Parathyroid adenoma (tissue), 2 donors: ENCODE data around the gene FHOD3.

Source experiments
- H2AFZ ChIP-seq: fragments of 300-600 bp; sonication (generic); one replicate; pipeline ENCODE4 v1.7.0; 2017; ENCODE audit warnings: antibody characterized with exemption, mild to moderate bottlenecking
- H3K27ac ChIP-seq: fragments of 300-600 bp; sonication (generic); one replicate; pipeline ENCODE4 v1.7.0; 2017
- H3K27me3 ChIP-seq: fragments of 300-600 bp; sonication (generic); one replicate; pipeline ENCODE4 v1.7.0; 2017; ENCODE audit warnings: low read length; ENCODE audit not compliant: control insufficient read depth, insufficient read depth
- H3K36me3 ChIP-seq: fragments of 300-600 bp; sonication (generic); one replicate; pipeline ENCODE4 v1.7.0; 2017; ENCODE audit warnings: low read length; ENCODE audit not compliant: control insufficient read depth, insufficient read depth
- H3K4me1 ChIP-seq: fragments of 300-600 bp; sonication (generic); one replicate; pipeline ENCODE4 v1.7.0; 2017; ENCODE audit warnings: control low read depth
- H3K4me2 ChIP-seq: fragments of 300-600 bp; sonication (generic); one replicate; pipeline ENCODE4 v1.7.0; 2017; ENCODE audit warnings: low read length
- H3K4me3 ChIP-seq: fragments of 300-600 bp; sonication (generic); one replicate; pipeline ENCODE4 v1.7.0; 2017; ENCODE audit warnings: low read depth, low read length
- H3K79me2 ChIP-seq: fragments of 300-600 bp; sonication (generic); one replicate; pipeline ENCODE4 v1.7.0; 2017; ENCODE audit warnings: control low read depth
- H3K9ac ChIP-seq: fragments of 300-600 bp; sonication (generic); one replicate; pipeline ENCODE4 v1.7.0; 2017; ENCODE audit warnings: mild to moderate bottlenecking
- H3K9me3 ChIP-seq: fragments of 300-600 bp; sonication (generic); one replicate; pipeline ENCODE4 v1.7.0; 2017; ENCODE audit warnings: low read length; ENCODE audit not compliant: control insufficient read depth
- CTCF ChIP-seq: fragments of 300-600 bp; sonication (generic); IDR thresholded peaks from one replicate; pipeline ENCODE4 v1.7.0; 2017; ENCODE audit warnings: antibody characterized with exemption, mild to moderate bottlenecking
- donor health status: primary hyperparathyroidism.

Gene FHOD3

GRCh38 chr18:36476433-36476832 lies 178.9 kb downstream of the FHOD3 start:
- Histone ChIP-seq H3K9ac (no peak overlapping the region), H3K9me3 (no peaks in the 10 kb centered on the region), H3K36me3 (no peaks in the 10 kb centered on the region), H3K27ac (no peak overlapping the region), H3K4me3 (no peak overlapping the region), H3K27me3 (no peaks in the 10 kb centered on the region), H2AFZ (no peak overlapping the region), H3K4me1 (no peaks in the 10 kb centered on the region), H3K4me2 (no peak overlapping the region), H3K79me2 (no peaks in the 10 kb centered on the region)
- TF ChIP-seq CTCF = no peak

GRCh38 chr18:36477776-36478175 lies 180.3 kb downstream of the FHOD3 start:
- no peak overlapping the region for H3K9ac ChIP-seq
- H3K4me3 ChIP-seq = no peak overlapping the region
- H3K27ac ChIP-seq = no peak overlapping the region
- H3K36me3 ChIP-seq = no peaks in the 10 kb centered on the region
- H3K27me3 ChIP-seq = no peaks in the 10 kb centered on the region
- H3K4me2 ChIP-seq = no peak overlapping the region
- no peak for TF ChIP-seq CTCF
- H3K79me2 ChIP-seq = no peaks in the 10 kb centered on the region
- no peak overlapping the region for H2AFZ ChIP-seq
- no peaks in the 10 kb centered on the region for H3K4me1 ChIP-seq
- no peaks in the 10 kb centered on the region for H3K9me3 ChIP-seq

- Histone ChIP-seq H3K27ac (no peak overlapping the region), H3K4me3 (no peak overlapping the region), H3K9me3 (no peaks in the 10 kb centered on the region), H2AFZ (no peak overlapping the region), H3K27me3 (no peaks in the 10 kb centered on the region), H3K9ac (no peak overlapping the region), H3K4me1 (no peaks in the 10 kb centered on the region), H3K79me2 (no peaks in the 10 kb centered on the region), H3K36me3 (no peaks in the 10 kb centered on the region), H3K4me2 (no peak overlapping the region)
- no peak for TF ChIP-seq CTCF
These were observed 183.7 kb downstream of the FHOD3 start for GRCh38 chr18:36481201-36481657.

GRCh38 chr18:36481935-36482334 lies 184.4 kb downstream of the FHOD3 start:
- Histone ChIP-seq H3K9me3 (no peaks in the 10 kb centered on the region), H3K27me3 (no peaks in the 10 kb centered on the region), H3K4me3 (no peak overlapping the region), H3K27ac (no peak overlapping the region), H2AFZ (no peak overlapping the region), H3K79me2 (no peaks in the 10 kb centered on the region), H3K4me2 (no peak overlapping the region), H3K4me1 (no peaks in the 10 kb centered on the region), H3K36me3 (no peaks in the 10 kb centered on the region), H3K9ac (no peak overlapping the region)
- TF ChIP-seq CTCF = no peak

GRCh38 chr18:36484591-36484990 lies 187.1 kb downstream of the FHOD3 start:
- H2AFZ ChIP-seq = no peak overlapping the region
- no peaks in the 10 kb centered on the region for H3K27me3 ChIP-seq
- no peak overlapping the region for H3K27ac ChIP-seq
- no peaks in the 10 kb centered on the region for H3K4me1 ChIP-seq
- H3K4me2 ChIP-seq = no peak overlapping the region
- H3K9me3 ChIP-seq = no peaks in the 10 kb centered on the region
- H3K9ac ChIP-seq = no peak overlapping the region
- TF ChIP-seq CTCF = no peak
- H3K79me2 ChIP-seq = no peaks in the 10 kb centered on the region
- no peaks in the 10 kb centered on the region for H3K36me3 ChIP-seq
- no peak overlapping the region for H3K4me3 ChIP-seq
